GM13977 (cell line): ENCODE results near the gene ZNF547.
A peak's percentile ranks its signal among the peaks of the same experiment; 100 is the strongest.

Experiments used
- DNase-seq: peaks from one replicate; pipeline ENCODE4 v3.0.0; 2012; ENCODE audit warnings: low spot score
- in situ Hi-C: fragments of 300-500 bp; cut with MboI; formaldehyde crosslinking; loops from one replicate; pipeline ENCODE4 v1.12.0; 2022; ENCODE audit warnings: low sequenced_read_pairs, low pct_unique_long_range_greater_than_20kb, mixed read lengths, inconsistent platforms; ENCODE audit not compliant: unreplicated experiment
- TF ChIP-seq, protein P1 (sequence below): IDR thresholded peaks from 2 replicates; pipeline ENCODE4 v1.5.1; 2012; ENCODE audit warnings: mild to moderate bottlenecking, control low read depth; ENCODE audit not compliant: insufficient read depth; ENCODE audit errors: extremely low read depth, missing control alignments

Gene ZNF547

GRCh38 chr19:57406516-57407123 lies 43.3 kb downstream of the ZNF547 start:
- in situ Hi-C loops, result no loop called here
- TF ChIP-seq, protein P1, sequence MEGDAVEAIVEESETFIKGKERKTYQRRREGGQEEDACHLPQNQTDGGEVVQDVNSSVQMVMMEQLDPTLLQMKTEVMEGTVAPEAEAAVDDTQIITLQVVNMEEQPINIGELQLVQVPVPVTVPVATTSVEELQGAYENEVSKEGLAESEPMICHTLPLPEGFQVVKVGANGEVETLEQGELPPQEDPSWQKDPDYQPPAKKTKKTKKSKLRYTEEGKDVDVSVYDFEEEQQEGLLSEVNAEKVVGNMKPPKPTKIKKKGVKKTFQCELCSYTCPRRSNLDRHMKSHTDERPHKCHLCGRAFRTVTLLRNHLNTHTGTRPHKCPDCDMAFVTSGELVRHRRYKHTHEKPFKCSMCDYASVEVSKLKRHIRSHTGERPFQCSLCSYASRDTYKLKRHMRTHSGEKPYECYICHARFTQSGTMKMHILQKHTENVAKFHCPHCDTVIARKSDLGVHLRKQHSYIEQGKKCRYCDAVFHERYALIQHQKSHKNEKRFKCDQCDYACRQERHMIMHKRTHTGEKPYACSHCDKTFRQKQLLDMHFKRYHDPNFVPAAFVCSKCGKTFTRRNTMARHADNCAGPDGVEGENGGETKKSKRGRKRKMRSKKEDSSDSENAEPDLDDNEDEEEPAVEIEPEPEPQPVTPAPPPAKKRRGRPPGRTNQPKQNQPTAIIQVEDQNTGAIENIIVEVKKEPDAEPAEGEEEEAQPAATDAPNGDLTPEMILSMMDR, result peak; percentile 93
- DNase-seq, result peak; percentile 78

- TF ChIP-seq, protein P1, result no peak
- peak; percentile 93 for DNase-seq
- in situ Hi-C loops, result no loop called here
Measured at GRCh38 chr19:57410877-57411671, 47.7 kb downstream of the ZNF547 start, which contains the start of gene ZNF17. ZNF17 (plus strand) TSS chr19:57411161; CDS start chr19:57413616, 2,455 bp downstream.

DNA sequence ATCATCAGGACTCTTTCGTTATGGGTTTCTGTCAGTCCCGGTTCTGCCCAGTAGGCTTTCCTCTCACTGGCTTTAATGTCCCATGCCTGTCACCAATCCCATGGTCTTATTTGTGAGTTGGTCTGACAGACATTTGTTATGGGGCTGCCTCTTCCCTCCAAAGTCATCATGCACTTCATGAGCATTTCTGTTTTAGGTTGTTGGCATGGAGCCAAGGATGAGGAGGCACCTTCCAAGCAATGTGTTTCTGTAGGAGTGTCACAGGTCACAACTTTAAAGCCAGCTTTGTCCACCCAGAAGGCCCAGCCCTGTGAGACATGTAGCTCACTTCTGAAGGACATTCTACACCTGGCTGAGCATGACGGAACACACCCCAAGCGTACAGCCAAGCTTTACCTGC lies 56.1 kb downstream of the ZNF547 start:
- in situ Hi-C loops, result no loop called here
- TF ChIP-seq, protein P1, result no peak
- DNase-seq, result no peak

- in situ Hi-C loops, result no loop called here
- DNase-seq, result no peak
- TF ChIP-seq, protein P1, result no peak
Measured at GRCh38 chr19:57421037-57421436, 57.7 kb downstream of the ZNF547 start.
